ENCODE results near the gene ENC1. TPM values are rescaled to one million over a fixed set of nuclear protein-coding genes. Genes with fewer than 3 reads are reported as not detected.

Gene ENC1
- polyA plus RNA-seq, 1 donor (not counting 4 experiments of a cell fraction or from before 2014, with no cell fraction given) = 68.1 TPM

- no peaks in the 10 kb centered on the region for H3K79me2 ChIP-seq (ENCODE audit: control insufficient read depth, insufficient read depth, low read length)
Measured at GRCh38 chr5:74598731-74599130, 41.8 kb downstream of the ENC1 start.

GRCh38 chr5:74596927-74597326 is 43.6 kb downstream of the ENC1 start:
- H3K79me2 ChIP-seq (ENCODE audit: control insufficient read depth, insufficient read depth, low read length) = no peaks in the 10 kb centered on the region
- TF ChIP-seq CTCF (optimal IDR thresholded peaks at IDR 0.05 in 1 of 3, IDR thresholded peaks at IDR 0.05 in 1 of 3, conservative IDR thresholded peaks at IDR 0.05 in 1 of 3; ENCODE audit: extremely low read depth in 1 of 3, insufficient read depth in 2 of 3, low read length in 3 of 3) (no peak), EZH2 (IDR thresholded peaks at IDR 0.05; ENCODE audit: low read length) (no peak)
- no peak overlapping the region for H3K4me3 ChIP-seq (ENCODE audit: control insufficient read depth in 2 of 3, extremely low read depth in 1 of 3, insufficient read depth in 2 of 3, low read depth in 1 of 3, low read length in 3 of 3)
- no peak overlapping the region for H2AFZ ChIP-seq (ENCODE audit: control insufficient read depth, low read length)
- H3K27me3 ChIP-seq (ENCODE audit: control insufficient read depth, extremely low read depth, insufficient read depth, low read length) = no peaks in the 10 kb centered on the region
- no peaks in the 10 kb centered on the region for H3K9me1 ChIP-seq (ENCODE audit: control insufficient read depth, extremely low read depth, insufficient read depth, low read length)
- dilution Hi-C loops (cut with MboI; ENCODE audit: extremely low pct_ligation_motif_present, low sequenced_read_pairs) = no loop called here
- no peaks in the 10 kb centered on the region for H3K36me3 ChIP-seq (ENCODE audit: control insufficient read depth in 2 of 2, extremely low read depth in 1 of 2, insufficient read depth in 2 of 2, low read length in 2 of 2)
- H3K9me3 ChIP-seq (ENCODE audit: control insufficient read depth, low read depth, low read length) = no peaks in the 10 kb centered on the region
- H3K9ac ChIP-seq (ENCODE audit: control insufficient read depth, extremely low read depth, insufficient read depth, low read length) = no peak overlapping the region
- DNase-seq (ENCODE audit: low read depth, low spot score) = no peak
- FAIRE-seq = no peak
- H3K27ac ChIP-seq (ENCODE audit: control insufficient read depth, insufficient read depth, low read length) = no peak overlapping the region
- no peaks in the 10 kb centered on the region for H4K20me1 ChIP-seq (ENCODE audit: control insufficient read depth, extremely low read depth, insufficient read depth, low read length)
- no peak overlapping the region for H3K4me2 ChIP-seq (ENCODE audit: control insufficient read depth, extremely low read depth, insufficient read depth, low read depth, low read length)
- H3K4me1 ChIP-seq (ENCODE audit: control insufficient read depth, extremely low read depth, insufficient read depth, low read length) = no peaks in the 10 kb centered on the region

More at GRCh38 chr5:74598731-74599130, 41.8 kb downstream of the ENC1 start:
- Histone ChIP-seq H3K4me1 (ENCODE audit: control insufficient read depth, extremely low read depth, insufficient read depth, low read length) (no peaks in the 10 kb centered on the region), H3K4me3 (ENCODE audit: control insufficient read depth in 2 of 3, extremely low read depth in 1 of 3, insufficient read depth in 2 of 3, low read depth in 1 of 3, low read length in 3 of 3) (no peak overlapping the region), H3K36me3 (ENCODE audit: control insufficient read depth in 2 of 2, extremely low read depth in 1 of 2, insufficient read depth in 2 of 2, low read length in 2 of 2) (no peaks in the 10 kb centered on the region), H3K27me3 (ENCODE audit: control insufficient read depth, extremely low read depth, insufficient read depth, low read length) (no peaks in the 10 kb centered on the region), H3K9ac (ENCODE audit: control insufficient read depth, extremely low read depth, insufficient read depth, low read length) (no peak overlapping the region), H3K4me2 (ENCODE audit: control insufficient read depth, extremely low read depth, insufficient read depth, low read depth, low read length) (no peak overlapping the region), H3K9me3 (ENCODE audit: control insufficient read depth, low read depth, low read length) (no peaks in the 10 kb centered on the region), H3K9me1 (ENCODE audit: control insufficient read depth, extremely low read depth, insufficient read depth, low read length) (no peaks in the 10 kb centered on the region), H2AFZ (ENCODE audit: control insufficient read depth, low read length) (no peak overlapping the region), H3K27ac (ENCODE audit: control insufficient read depth, insufficient read depth, low read length) (no peak overlapping the region), H4K20me1 (ENCODE audit: control insufficient read depth, extremely low read depth, insufficient read depth, low read length) (no peaks in the 10 kb centered on the region)
- FAIRE-seq = no peak
- dilution Hi-C loops (cut with MboI; ENCODE audit: extremely low pct_ligation_motif_present, low sequenced_read_pairs) = no loop called here
- DNase-seq (ENCODE audit: low read depth, low spot score) = no peak
- TF ChIP-seq CTCF (optimal IDR thresholded peaks at IDR 0.05 in 1 of 3, IDR thresholded peaks at IDR 0.05 in 1 of 3, conservative IDR thresholded peaks at IDR 0.05 in 1 of 3; ENCODE audit: extremely low read depth in 1 of 3, insufficient read depth in 2 of 3, low read length in 3 of 3) (no peak), EZH2 (IDR thresholded peaks at IDR 0.05; ENCODE audit: low read length) (no peak)
